Measurements from ENCODE around the gene DOCK10.

Gene DOCK10

DNA sequence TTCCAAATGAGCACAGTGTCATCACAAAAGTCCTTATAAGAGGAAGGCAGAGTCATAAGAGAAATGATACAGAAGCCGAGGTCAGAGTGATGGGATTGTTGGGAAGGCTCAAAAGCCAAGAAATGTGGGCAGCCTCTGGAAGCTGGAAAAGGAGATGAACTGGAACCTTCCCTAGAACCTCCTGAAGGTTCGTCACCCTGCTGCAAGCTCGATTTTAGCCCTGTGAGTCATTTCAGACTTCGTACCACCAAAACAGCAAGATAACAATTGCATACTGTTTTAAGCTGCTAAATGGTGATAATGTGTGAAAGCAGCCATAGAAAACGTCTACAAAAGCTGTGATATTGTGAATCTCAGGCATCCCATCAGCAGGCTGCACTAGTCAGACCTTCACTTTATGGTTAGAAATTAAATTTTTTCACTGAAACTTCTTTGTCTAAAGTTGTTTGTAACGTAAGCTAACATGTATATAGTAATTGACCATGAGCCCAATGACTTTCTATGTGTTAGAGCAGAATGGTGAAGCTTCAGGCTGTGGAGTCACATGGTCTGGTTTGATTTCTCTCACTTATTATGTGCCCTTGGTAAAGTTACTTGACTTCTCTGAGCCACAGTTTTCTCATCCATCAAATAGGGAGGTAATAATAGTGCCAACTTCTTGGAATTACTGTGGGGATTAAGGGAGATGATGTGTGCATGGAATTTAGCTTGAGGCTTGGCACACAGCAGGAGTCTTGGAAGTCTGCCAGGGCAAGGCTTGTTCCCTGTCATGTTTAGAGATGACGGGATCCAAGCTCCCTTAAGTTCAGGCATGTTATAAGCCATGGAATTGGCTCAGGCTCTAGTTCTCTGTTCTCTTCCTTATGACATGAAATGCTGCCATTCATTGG lies 194.1 kb downstream of the DOCK10 start:
- H3K27ac ChIP-seq = no peak overlapping the region
- no peaks in the 10 kb centered on the region for H3K9me3 ChIP-seq
- no peak overlapping the region for H3K4me3 ChIP-seq (ENCODE audit: low read depth in 1 of 2, low read length in 1 of 2)
- H3K27me3 ChIP-seq = no peaks in the 10 kb centered on the region
- H3K36me3 ChIP-seq = peaks cover 4% of the 10 kb centered on the region
- TF ChIP-seq, protein P1, sequence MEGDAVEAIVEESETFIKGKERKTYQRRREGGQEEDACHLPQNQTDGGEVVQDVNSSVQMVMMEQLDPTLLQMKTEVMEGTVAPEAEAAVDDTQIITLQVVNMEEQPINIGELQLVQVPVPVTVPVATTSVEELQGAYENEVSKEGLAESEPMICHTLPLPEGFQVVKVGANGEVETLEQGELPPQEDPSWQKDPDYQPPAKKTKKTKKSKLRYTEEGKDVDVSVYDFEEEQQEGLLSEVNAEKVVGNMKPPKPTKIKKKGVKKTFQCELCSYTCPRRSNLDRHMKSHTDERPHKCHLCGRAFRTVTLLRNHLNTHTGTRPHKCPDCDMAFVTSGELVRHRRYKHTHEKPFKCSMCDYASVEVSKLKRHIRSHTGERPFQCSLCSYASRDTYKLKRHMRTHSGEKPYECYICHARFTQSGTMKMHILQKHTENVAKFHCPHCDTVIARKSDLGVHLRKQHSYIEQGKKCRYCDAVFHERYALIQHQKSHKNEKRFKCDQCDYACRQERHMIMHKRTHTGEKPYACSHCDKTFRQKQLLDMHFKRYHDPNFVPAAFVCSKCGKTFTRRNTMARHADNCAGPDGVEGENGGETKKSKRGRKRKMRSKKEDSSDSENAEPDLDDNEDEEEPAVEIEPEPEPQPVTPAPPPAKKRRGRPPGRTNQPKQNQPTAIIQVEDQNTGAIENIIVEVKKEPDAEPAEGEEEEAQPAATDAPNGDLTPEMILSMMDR (IDR thresholded peaks at IDR 0.05) = no peak
- H3K4me1 ChIP-seq (ENCODE audit: control insufficient read depth in 1 of 2, insufficient read depth in 1 of 2, low read depth in 1 of 2, low read length in 1 of 2) = no peaks in the 10 kb centered on the region

GRCh38 chr2:224847381-224847780 lies 194.9 kb downstream of the DOCK10 start:
- TF ChIP-seq, protein P1 (IDR thresholded peaks at IDR 0.05) = no peak
- no peaks in the 10 kb centered on the region for H3K9me3 ChIP-seq
- H3K4me3 ChIP-seq (ENCODE audit: low read depth in 1 of 2, low read length in 1 of 2) = no peak overlapping the region
- no peaks in the 10 kb centered on the region for H3K4me1 ChIP-seq (ENCODE audit: control insufficient read depth in 1 of 2, insufficient read depth in 1 of 2, low read depth in 1 of 2, low read length in 1 of 2)
- no peaks in the 10 kb centered on the region for H3K27me3 ChIP-seq
- peaks cover 4% of the 10 kb centered on the region for H3K36me3 ChIP-seq
- no peak overlapping the region for H3K27ac ChIP-seq

DNA sequence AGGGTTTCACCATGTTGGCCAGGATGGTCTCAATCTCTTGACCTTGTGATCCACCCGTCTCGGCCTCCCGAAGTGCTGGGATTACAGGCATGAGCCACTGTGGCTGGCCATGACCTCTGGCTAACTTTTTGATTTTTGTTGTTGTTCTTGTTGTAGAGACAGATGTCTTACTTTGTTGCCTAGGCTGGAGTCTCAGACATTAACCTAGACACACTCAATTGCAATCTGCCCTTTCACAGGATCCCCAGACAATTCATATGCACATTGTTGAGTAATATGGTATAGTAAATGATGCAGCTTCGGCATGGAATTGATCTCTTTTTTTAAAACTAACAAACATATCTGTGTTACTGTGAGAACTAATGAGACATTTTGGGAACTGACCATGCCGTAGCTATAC lies 195.6 kb downstream of the DOCK10 start:
- TF ChIP-seq, protein P1 (IDR thresholded peaks at IDR 0.05) = no peak
- Histone ChIP-seq H3K9me3 (no peaks in the 10 kb centered on the region), H3K27me3 (no peaks in the 10 kb centered on the region), H3K27ac (no peak overlapping the region), H3K36me3 (peaks cover 4% of the 10 kb centered on the region), H3K4me3 (ENCODE audit: low read depth in 1 of 2, low read length in 1 of 2) (no peak overlapping the region), H3K4me1 (ENCODE audit: control insufficient read depth in 1 of 2, insufficient read depth in 1 of 2, low read depth in 1 of 2, low read length in 1 of 2) (no peaks in the 10 kb centered on the region)

- Histone ChIP-seq H3K27ac (no peak overlapping the region), H3K27me3 (no peaks in the 10 kb centered on the region), H3K9me3 (no peaks in the 10 kb centered on the region), H3K4me3 (ENCODE audit: low read depth in 1 of 2, low read length in 1 of 2) (no peak overlapping the region), H3K4me1 (ENCODE audit: control insufficient read depth in 1 of 2, insufficient read depth in 1 of 2, low read depth in 1 of 2, low read length in 1 of 2) (no peaks in the 10 kb centered on the region), H3K36me3 (peaks cover 4% of the 10 kb centered on the region)
- TF ChIP-seq, protein P1 (IDR thresholded peaks at IDR 0.05) = no peak
These were observed 196.1 kb downstream of the DOCK10 start for GRCh38 chr2:224846161-224846560.

DNA sequence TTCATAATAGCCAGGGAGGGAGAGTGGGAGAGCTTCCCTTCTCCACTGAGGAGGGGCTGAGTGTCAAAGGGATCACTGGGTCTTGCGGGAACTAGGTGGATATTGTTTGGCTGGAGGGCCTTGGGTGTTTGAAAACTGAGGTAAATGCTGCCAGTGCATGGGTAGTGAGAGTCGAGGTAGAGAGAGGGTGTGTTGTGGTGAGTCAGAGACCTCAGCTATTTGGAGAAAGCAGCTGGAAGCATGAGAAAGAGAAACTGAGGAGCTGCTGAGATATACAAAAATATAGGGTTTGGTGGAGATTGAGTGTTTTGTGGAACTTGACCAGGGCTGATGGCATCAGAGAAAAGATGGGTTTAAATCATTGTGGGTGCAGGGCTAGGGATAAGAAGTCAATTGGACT lies 199.1 kb downstream of the DOCK10 start:
- TF ChIP-seq, protein P1 (IDR thresholded peaks at IDR 0.05) = no peak
- H3K36me3 ChIP-seq = peaks cover 4% of the 10 kb centered on the region

More for the DNA sequence above, 199.1 kb downstream of the DOCK10 start:
- no peaks in the 10 kb centered on the region for H3K27me3 ChIP-seq
- no peaks in the 10 kb centered on the region for H3K9me3 ChIP-seq
- H3K4me3 ChIP-seq (ENCODE audit: low read depth in 1 of 2, low read length in 1 of 2) = no peak overlapping the region
- no peak overlapping the region for H3K27ac ChIP-seq
- H3K4me1 ChIP-seq (ENCODE audit: control insufficient read depth in 1 of 2, insufficient read depth in 1 of 2, low read depth in 1 of 2, low read length in 1 of 2) = no peaks in the 10 kb centered on the region

All from neutrophil (primary cell).